Measurements from ENCODE around the gene SCAMP5. TPM values are rescaled to one million over a fixed set of nuclear protein-coding genes. Genes with fewer than 3 reads are reported as not detected.

SCAMP5 gene
- total RNA-seq, 2 donors from 2014 or later: 21.9 to 33.5 TPM

DNA sequence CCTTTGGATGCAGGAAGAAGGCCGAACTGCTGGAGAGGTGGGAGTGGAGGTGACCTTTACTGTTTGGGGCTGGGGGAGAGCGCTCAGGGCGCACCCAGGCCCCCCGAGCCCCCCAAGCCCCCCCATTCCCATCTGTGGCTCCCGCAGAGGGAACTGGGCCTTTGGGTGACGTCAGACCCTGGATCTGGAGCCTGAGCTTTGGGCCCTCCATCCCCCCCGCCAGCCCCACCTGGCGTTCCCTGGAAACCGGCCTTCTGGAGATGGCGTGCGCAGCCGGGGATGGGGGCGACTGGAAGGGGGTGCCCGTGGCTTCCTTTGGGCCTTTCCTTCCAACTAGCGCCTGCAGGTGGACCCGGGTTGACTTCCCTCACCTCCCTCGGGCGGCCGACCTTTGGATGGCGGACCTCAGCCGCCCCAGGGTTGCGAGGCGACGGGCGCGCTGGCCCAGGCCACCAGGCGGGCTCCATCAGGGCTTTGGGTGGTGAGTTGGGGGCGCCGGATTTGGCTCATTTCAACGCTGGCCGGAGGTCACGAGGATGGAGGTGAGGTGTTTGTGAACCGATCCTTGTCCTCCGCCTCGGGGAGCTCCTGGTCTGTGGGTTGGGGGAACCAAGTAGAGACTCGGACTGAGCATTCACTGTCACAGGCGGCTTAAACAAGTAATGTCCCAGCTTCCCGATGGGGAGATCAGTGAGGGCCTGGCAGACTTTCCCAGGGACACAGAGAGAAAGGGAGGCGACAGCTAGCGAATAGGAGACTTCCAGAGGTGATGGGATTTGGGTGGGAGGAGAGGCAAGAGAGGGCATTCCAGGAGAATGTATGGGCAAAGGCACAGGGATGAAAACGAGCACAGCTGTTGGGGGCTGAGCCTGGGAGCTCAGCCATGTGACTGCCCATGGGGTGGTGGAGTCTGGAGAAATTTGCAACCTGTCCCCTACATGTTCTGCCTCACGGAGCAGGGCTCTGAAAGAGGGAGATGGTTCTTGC lies 709 bp downstream of the SCAMP5 start:
- DNase-seq: peak; percentile 78
- Histone ChIP-seq H3K27me3 (ENCODE audit: control insufficient read depth, insufficient read depth, low read length, poor library complexity, severe bottlenecking) (peaks cover 23% of the 10 kb centered on the region), H3K36me3 (ENCODE audit: control insufficient read depth, insufficient read depth, low read length) (no peaks in the 10 kb centered on the region), H3K9ac (ENCODE audit: extremely low read depth, low read length, poor library complexity, severe bottlenecking) (peak overlapping the region; percentile 20), H3K4me1 (ENCODE audit: control insufficient read depth, insufficient read depth, low read length) (no peaks in the 10 kb centered on the region), H3K9me3 (ENCODE audit: control insufficient read depth, low read length) (no peaks in the 10 kb centered on the region), H3K4me3 (ENCODE audit: low read length) (peak overlapping the region; percentile 78), H3K27ac (ENCODE audit: low read depth, low read length) (no peak overlapping the region)
- Mint-ChIP-seq H3K36me3 (ENCODE audit: low read depth) (peaks cover 7% of the 10 kb centered on the region), H3K27me3 (ENCODE audit: insufficient read depth) (peaks cover 24% of the 10 kb centered on the region), H3K4me1 (peaks cover 8% of the 10 kb centered on the region), H3K9me3 (no peaks in the 10 kb centered on the region), H3K27ac (no peak overlapping the region), H3K4me3 (peak overlapping the region; percentile 61)
- 17 to 32% methylated on average over 10 to 38 of the region's 42 CpGs for WGBS, 2 experiments (ENCODE audit: insufficient coverage in 1 of 2, insufficient read length in 1 of 2)
- TF ChIP-seq, protein P1, sequence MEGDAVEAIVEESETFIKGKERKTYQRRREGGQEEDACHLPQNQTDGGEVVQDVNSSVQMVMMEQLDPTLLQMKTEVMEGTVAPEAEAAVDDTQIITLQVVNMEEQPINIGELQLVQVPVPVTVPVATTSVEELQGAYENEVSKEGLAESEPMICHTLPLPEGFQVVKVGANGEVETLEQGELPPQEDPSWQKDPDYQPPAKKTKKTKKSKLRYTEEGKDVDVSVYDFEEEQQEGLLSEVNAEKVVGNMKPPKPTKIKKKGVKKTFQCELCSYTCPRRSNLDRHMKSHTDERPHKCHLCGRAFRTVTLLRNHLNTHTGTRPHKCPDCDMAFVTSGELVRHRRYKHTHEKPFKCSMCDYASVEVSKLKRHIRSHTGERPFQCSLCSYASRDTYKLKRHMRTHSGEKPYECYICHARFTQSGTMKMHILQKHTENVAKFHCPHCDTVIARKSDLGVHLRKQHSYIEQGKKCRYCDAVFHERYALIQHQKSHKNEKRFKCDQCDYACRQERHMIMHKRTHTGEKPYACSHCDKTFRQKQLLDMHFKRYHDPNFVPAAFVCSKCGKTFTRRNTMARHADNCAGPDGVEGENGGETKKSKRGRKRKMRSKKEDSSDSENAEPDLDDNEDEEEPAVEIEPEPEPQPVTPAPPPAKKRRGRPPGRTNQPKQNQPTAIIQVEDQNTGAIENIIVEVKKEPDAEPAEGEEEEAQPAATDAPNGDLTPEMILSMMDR (conservative IDR thresholded peaks at IDR 0.05): peak; percentile 39

DNA sequence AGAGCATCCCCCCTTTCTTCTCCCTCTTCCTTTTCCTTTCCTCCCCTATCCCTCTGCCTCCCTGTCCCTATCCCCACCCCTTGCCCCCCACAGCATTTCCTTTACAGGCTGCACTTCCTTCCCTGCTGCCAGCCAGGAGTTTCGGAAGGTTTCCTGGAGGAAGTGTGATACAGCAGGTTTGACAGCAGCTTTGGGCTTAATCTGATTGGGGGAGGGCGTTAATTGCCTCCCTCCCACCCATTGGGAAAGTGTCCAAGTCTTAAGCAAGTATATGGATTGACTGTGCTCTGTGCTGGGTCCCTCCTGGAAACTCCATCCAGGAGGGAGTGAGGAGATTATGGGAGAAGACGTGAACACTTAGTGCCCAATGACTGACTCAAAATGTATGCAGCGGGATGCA lies 1.8 kb downstream of the SCAMP5 start:
- no peaks in the 10 kb centered on the region for H3K9me3 ChIP-seq (ENCODE audit: control insufficient read depth, low read length)
- TF ChIP-seq, protein P1 (conservative IDR thresholded peaks at IDR 0.05): no peak
- H3K9ac ChIP-seq (ENCODE audit: extremely low read depth, low read length, poor library complexity, severe bottlenecking): no peak overlapping the region
- no peaks in the 10 kb centered on the region for H3K36me3 ChIP-seq (ENCODE audit: control insufficient read depth, insufficient read depth, low read length)
- peaks cover 18% of the 10 kb centered on the region for H3K27me3 Mint-ChIP-seq (ENCODE audit: insufficient read depth)
- H3K36me3 Mint-ChIP-seq (ENCODE audit: low read depth): peaks cover 7% of the 10 kb centered on the region
- H3K27ac Mint-ChIP-seq: no peak overlapping the region
- WGBS, 2 experiments (ENCODE audit: insufficient coverage in 1 of 2, insufficient read length in 1 of 2): 86 to 88% methylated on average over 4 of the region's 4 CpGs
- no peak overlapping the region for H3K27ac ChIP-seq (ENCODE audit: low read depth, low read length)
- no peak overlapping the region for H3K4me3 Mint-ChIP-seq
- no peaks in the 10 kb centered on the region for H3K9me3 Mint-ChIP-seq
- H3K27me3 ChIP-seq (ENCODE audit: control insufficient read depth, insufficient read depth, low read length, poor library complexity, severe bottlenecking): peaks cover 23% of the 10 kb centered on the region
- no peak for DNase-seq
- peaks cover 8% of the 10 kb centered on the region for H3K4me1 Mint-ChIP-seq
- H3K4me1 ChIP-seq (ENCODE audit: control insufficient read depth, insufficient read depth, low read length): no peaks in the 10 kb centered on the region
- no peak overlapping the region for H3K4me3 ChIP-seq (ENCODE audit: low read length)

GRCh38 chr15:74997543-74997942 lies 2.2 kb downstream of the SCAMP5 start:
- Histone ChIP-seq H3K9ac (ENCODE audit: extremely low read depth, low read length, poor library complexity, severe bottlenecking) (no peak overlapping the region), H3K4me3 (ENCODE audit: low read length) (no peak overlapping the region), H3K36me3 (ENCODE audit: control insufficient read depth, insufficient read depth, low read length) (no peaks in the 10 kb centered on the region), H3K27me3 (ENCODE audit: control insufficient read depth, insufficient read depth, low read length, poor library complexity, severe bottlenecking) (peaks cover 23% of the 10 kb centered on the region), H3K4me1 (ENCODE audit: control insufficient read depth, insufficient read depth, low read length) (no peaks in the 10 kb centered on the region), H3K27ac (ENCODE audit: low read depth, low read length) (no peak overlapping the region), H3K9me3 (ENCODE audit: control insufficient read depth, low read length) (no peaks in the 10 kb centered on the region)
- no peaks in the 10 kb centered on the region for H3K9me3 Mint-ChIP-seq
- WGBS, 2 experiments (ENCODE audit: insufficient coverage in 1 of 2, insufficient read length in 1 of 2): 74 to 84% methylated on average over 2 of the region's 2 CpGs
- TF ChIP-seq, protein P1 (conservative IDR thresholded peaks at IDR 0.05): no peak
- no peak for DNase-seq
- no peak overlapping the region for H3K27ac Mint-ChIP-seq
- H3K4me1 Mint-ChIP-seq: peaks cover 8% of the 10 kb centered on the region
- H3K4me3 Mint-ChIP-seq: no peak overlapping the region
- peaks cover 7% of the 10 kb centered on the region for H3K36me3 Mint-ChIP-seq (ENCODE audit: low read depth)
- H3K27me3 Mint-ChIP-seq (ENCODE audit: insufficient read depth): peaks cover 18% of the 10 kb centered on the region

All from endodermal cell (in vitro differentiated cells).